Measurements from ENCODE around the gene SLC37A4.

The SLC37A4 gene

GRCh38 chr11:119031912-119032280 is 1.2 kb upstream of the SLC37A4 start:
- DNase-seq (no peak), ATAC-seq (replicated peaks) (no peak)
- H3K9me3 Mint-ChIP-seq, result no peaks in the 10 kb centered on the region
- H3K27ac Mint-ChIP-seq, result peak overlapping the region in 1 of 2 donors; percentile 19
- peaks cover 14 to 16% of the 10 kb centered on the region in 2 donors for H3K4me1 Mint-ChIP-seq (ENCODE audit: low read depth in 2 of 2)
- peaks cover 5% of the 10 kb centered on the region for H3K36me3 Mint-ChIP-seq (ENCODE audit: insufficient read depth)
- H3K4me3 Mint-ChIP-seq, result peak overlapping the region in 1 of 2 donors; percentile 28
- H3K27me3 Mint-ChIP-seq, result no peaks in the 10 kb centered on the region

- no peak for ATAC-seq (replicated peaks)
- peaks cover 16 to 20% of the 10 kb centered on the region in 2 donors for H3K4me1 Mint-ChIP-seq (ENCODE audit: low read depth in 2 of 2)
- H3K27me3 Mint-ChIP-seq, result no peaks in the 10 kb centered on the region
- peak overlapping the region; percentile 76 to 81 for H3K27ac Mint-ChIP-seq
- H3K4me3 Mint-ChIP-seq, result peak overlapping the region; percentile 85
- no peaks in the 10 kb centered on the region for H3K9me3 Mint-ChIP-seq
- H3K36me3 Mint-ChIP-seq (ENCODE audit: insufficient read depth), result peaks cover 8% of the 10 kb centered on the region
- DNase-seq, result peak in 1 of 3 experiments; percentile 8
Measured at GRCh38 chr11:119030029-119030328, 698 bp downstream of the SLC37A4 start.

GRCh38 chr11:119029340-119030028 is 1.2 kb downstream of the SLC37A4 start:
- Mint-ChIP-seq H3K4me1 (ENCODE audit: low read depth in 2 of 2) (peaks cover 16 to 25% of the 10 kb centered on the region in 2 donors), H3K9me3 (no peaks in the 10 kb centered on the region), H3K27ac (peak overlapping the region; percentile 76 to 81), H3K36me3 (ENCODE audit: insufficient read depth) (peaks cover 10% of the 10 kb centered on the region), H3K27me3 (no peaks in the 10 kb centered on the region), H3K4me3 (peak overlapping the region; percentile 85)
- no peak for DNase-seq
- no peak for ATAC-seq (replicated peaks)

GRCh38 chr11:119029069-119029339 is 1.7 kb downstream of the SLC37A4 start:
- DNase-seq (no peak), ATAC-seq (replicated peaks) (no peak)
- peaks cover 16 to 27% of the 10 kb centered on the region in 2 donors for H3K4me1 Mint-ChIP-seq (ENCODE audit: low read depth in 2 of 2)
- H3K4me3 Mint-ChIP-seq, result peak overlapping the region; percentile 85
- H3K27ac Mint-ChIP-seq, result peak overlapping the region; percentile 76 to 81
- H3K9me3 Mint-ChIP-seq, result no peaks in the 10 kb centered on the region
- H3K27me3 Mint-ChIP-seq, result no peaks in the 10 kb centered on the region
- peaks cover 15% of the 10 kb centered on the region for H3K36me3 Mint-ChIP-seq (ENCODE audit: insufficient read depth)

- no peak overlapping the region for H3K4me3 Mint-ChIP-seq
- H3K27ac Mint-ChIP-seq, result peak overlapping the region; percentile 76 to 81
- no peaks in the 10 kb centered on the region for H3K9me3 Mint-ChIP-seq
- peaks cover 19% of the 10 kb centered on the region for H3K36me3 Mint-ChIP-seq (ENCODE audit: insufficient read depth)
- DNase-seq (no peak), ATAC-seq (replicated peaks) (no peak)
- no peaks in the 10 kb centered on the region for H3K27me3 Mint-ChIP-seq
- H3K4me1 Mint-ChIP-seq (ENCODE audit: low read depth in 2 of 2), result peaks cover 16 to 29% of the 10 kb centered on the region in 2 donors
Measured at GRCh38 chr11:119028346-119029068, 2.2 kb downstream of the SLC37A4 start.

GRCh38 chr11:119027561-119028345 is 2.9 kb downstream of the SLC37A4 start:
- ATAC-seq (replicated peaks), result no peak
- peaks cover 26% of the 10 kb centered on the region for H3K36me3 Mint-ChIP-seq (ENCODE audit: insufficient read depth)
- peak overlapping the region in 1 of 2 donors; percentile 49 for H3K27ac Mint-ChIP-seq

GRCh38 chr11:119026970-119027369 is 3.7 kb downstream of the SLC37A4 start:
- H3K4me1 Mint-ChIP-seq (ENCODE audit: low read depth in 2 of 2), result peaks cover 16 to 33% of the 10 kb centered on the region in 2 donors
- DNase-seq, result no peak
- H3K36me3 Mint-ChIP-seq (ENCODE audit: insufficient read depth), result peaks cover 34% of the 10 kb centered on the region
- ATAC-seq (replicated peaks), result no peak
- no peak overlapping the region for H3K4me3 Mint-ChIP-seq
- no peaks in the 10 kb centered on the region for H3K9me3 Mint-ChIP-seq
- peak overlapping the region in 1 of 2 donors; percentile 49 for H3K27ac Mint-ChIP-seq
- H3K27me3 Mint-ChIP-seq, result no peaks in the 10 kb centered on the region

More at GRCh38 chr11:119027561-119028345, 2.9 kb downstream of the SLC37A4 start:
- no peaks in the 10 kb centered on the region for H3K9me3 Mint-ChIP-seq
- no peaks in the 10 kb centered on the region for H3K27me3 Mint-ChIP-seq
- H3K4me1 Mint-ChIP-seq (ENCODE audit: low read depth in 2 of 2), result peaks cover 16 to 33% of the 10 kb centered on the region in 2 donors
- DNase-seq, result no peak
- peak overlapping the region in 1 of 2 donors; percentile 23 for H3K4me3 Mint-ChIP-seq

- peaks cover 16 to 38% of the 10 kb centered on the region in 2 donors for H3K4me1 Mint-ChIP-seq (ENCODE audit: low read depth in 2 of 2)
- DNase-seq (no peak), ATAC-seq (replicated peaks) (no peak)
- no peak overlapping the region for H3K4me3 Mint-ChIP-seq
- H3K27me3 Mint-ChIP-seq, result no peaks in the 10 kb centered on the region
- H3K36me3 Mint-ChIP-seq (ENCODE audit: insufficient read depth), result peaks cover 39% of the 10 kb centered on the region
- H3K27ac Mint-ChIP-seq, result peak overlapping the region in 1 of 2 donors; percentile 60
- no peaks in the 10 kb centered on the region for H3K9me3 Mint-ChIP-seq
Measured at GRCh38 chr11:119025978-119026766, 4.5 kb downstream of the SLC37A4 start.

- Mint-ChIP-seq H3K36me3 (ENCODE audit: insufficient read depth) (peaks cover 44% of the 10 kb centered on the region), H3K4me1 (ENCODE audit: low read depth in 2 of 2) (peaks cover 16 to 38% of the 10 kb centered on the region in 2 donors), H3K27me3 (no peaks in the 10 kb centered on the region), H3K9me3 (no peaks in the 10 kb centered on the region), H3K4me3 (no peak overlapping the region), H3K27ac (peak overlapping the region; percentile 72 to 77)
- ATAC-seq (replicated peaks) (no peak), DNase-seq (no peak)
Measured at GRCh38 chr11:119025541-119025940, 5.1 kb downstream of the SLC37A4 start.

GRCh38 chr11:119025099-119025473 is 5.6 kb downstream of the SLC37A4 start:
- Mint-ChIP-seq H3K4me1 (ENCODE audit: low read depth in 2 of 2) (peaks cover 17 to 40% of the 10 kb centered on the region in 2 donors), H3K4me3 (no peak overlapping the region), H3K27ac (peak overlapping the region; percentile 72 to 77), H3K9me3 (no peaks in the 10 kb centered on the region), H3K27me3 (no peaks in the 10 kb centered on the region), H3K36me3 (ENCODE audit: insufficient read depth) (peaks cover 48% of the 10 kb centered on the region)
- no peak for DNase-seq
- ATAC-seq (replicated peaks), result no peak

GRCh38 chr11:119024430-119025098 is 6.1 kb downstream of the SLC37A4 start:
- Mint-ChIP-seq H3K36me3 (ENCODE audit: insufficient read depth) (peaks cover 52% of the 10 kb centered on the region), H3K27ac (peak overlapping the region; percentile 72 to 77), H3K27me3 (no peaks in the 10 kb centered on the region), H3K4me1 (ENCODE audit: low read depth in 2 of 2) (peaks cover 16 to 41% of the 10 kb centered on the region in 2 donors), H3K4me3 (no peak overlapping the region), H3K9me3 (no peaks in the 10 kb centered on the region)
- DNase-seq (no peak), ATAC-seq (replicated peaks) (no peak)

GRCh38 chr11:119023741-119024140 is 6.9 kb downstream of the SLC37A4 start:
- no peak for ATAC-seq (replicated peaks)
- peaks cover 56% of the 10 kb centered on the region for H3K36me3 Mint-ChIP-seq (ENCODE audit: insufficient read depth)
- no peaks in the 10 kb centered on the region for H3K9me3 Mint-ChIP-seq
- no peak for DNase-seq
- H3K27me3 Mint-ChIP-seq, result no peaks in the 10 kb centered on the region
- H3K4me1 Mint-ChIP-seq (ENCODE audit: low read depth in 2 of 2), result peaks cover 8 to 35% of the 10 kb centered on the region in 2 donors
- H3K27ac Mint-ChIP-seq, result peak overlapping the region; percentile 4 to 72
- no peak overlapping the region for H3K4me3 Mint-ChIP-seq

Measured in effector memory CD8-positive, alpha-beta T cell (primary cell).